HCT116 (cell line): ENCODE data around the gene BCL11A.

Experiments
- CBX3 ChIP-seq: IDR thresholded peaks from 2 replicates; pipeline ENCODE4 v1.6.1; 2012; ENCODE audit warnings: low read depth
- EGR1 ChIP-seq: IDR thresholded peaks from 2 replicates; pipeline ENCODE4 v1.6.1; 2012; ENCODE audit warnings: low read depth
- POLR2A ChIP-seq: IDR thresholded peaks from 2 replicates; pipeline ENCODE4 v1.7.0; 2011; ENCODE audit warnings: borderline replicate concordance; ENCODE audit not compliant: insufficient read depth, insufficient read length; ENCODE audit errors: extremely low read depth
- POLR2AphosphoS5 ChIP-seq: IDR thresholded peaks from 2 replicates; pipeline ENCODE4 v1.6.1; 2011; ENCODE audit warnings: mild to moderate bottlenecking, low read depth, low read length, moderate library complexity
- SP1 ChIP-seq: IDR thresholded peaks from 2 replicates; pipeline ENCODE4 v1.6.1; 2012; ENCODE audit warnings: low read depth
- TCF7L2 ChIP-seq: IDR thresholded peaks from 2 replicates; pipeline ENCODE4 v1.7.0; 2011; ENCODE audit warnings: borderline replicate concordance, inconsistent platforms; ENCODE audit not compliant: insufficient read depth, insufficient read length; ENCODE audit errors: extremely low read depth
- ZNF274 ChIP-seq: fragments of 200-500 bp; sonication (Bioruptor generic); IDR thresholded peaks from 2 replicates; pipeline ENCODE4 v1.6.1; 2014; ENCODE audit warnings: mild to moderate bottlenecking, low read depth, low read length, inconsistent platforms
- TF ChIP-seq, protein P1 (sequence below), 3 experiments: fragments of 200-600 bp in 1 of 3; sonication (generic) in 1 of 3; IDR thresholded peaks in 2 of 3; conservative IDR thresholded peaks in 1 of 3; 2 replicates each; pipeline ENCODE4 v1.5.1; 2012 to 2017; ENCODE audit warnings: low read depth in 2 of 3, low read length in 2 of 3, antibody characterized with exemption in 1 of 3, borderline replicate concordance in 1 of 3, control low read depth in 1 of 3, mild to moderate bottlenecking in 1 of 3, mixed read lengths in 1 of 3, mixed run types in 1 of 3, moderate library complexity in 1 of 3; ENCODE audit not compliant: insufficient read depth in 1 of 3
- TF ChIP-seq, protein P2 (sequence below): IDR thresholded peaks from 2 replicates; pipeline ENCODE4 v1.6.1; 2012

DNA sequence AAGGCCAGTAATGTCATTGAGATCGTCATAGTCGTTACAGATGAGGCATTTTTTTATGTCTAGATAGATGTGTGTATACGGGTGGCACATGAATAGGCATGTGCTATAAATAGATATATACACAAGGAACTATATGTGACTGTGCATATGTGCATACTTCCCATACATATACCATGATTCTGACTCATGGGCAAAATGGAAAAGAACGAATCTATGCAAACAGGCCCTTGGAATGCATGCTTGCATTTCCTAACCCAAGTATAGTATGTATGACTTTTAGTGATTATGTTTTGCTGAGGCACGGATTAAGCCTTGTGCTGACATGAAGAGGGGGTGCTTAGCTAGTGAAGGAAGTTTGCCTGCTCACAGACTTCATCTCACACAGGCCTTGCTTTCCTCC is 111.7 kb downstream of the BCL11A start:
- no peak for TF ChIP-seq CBX3
- TF ChIP-seq, protein P1, sequence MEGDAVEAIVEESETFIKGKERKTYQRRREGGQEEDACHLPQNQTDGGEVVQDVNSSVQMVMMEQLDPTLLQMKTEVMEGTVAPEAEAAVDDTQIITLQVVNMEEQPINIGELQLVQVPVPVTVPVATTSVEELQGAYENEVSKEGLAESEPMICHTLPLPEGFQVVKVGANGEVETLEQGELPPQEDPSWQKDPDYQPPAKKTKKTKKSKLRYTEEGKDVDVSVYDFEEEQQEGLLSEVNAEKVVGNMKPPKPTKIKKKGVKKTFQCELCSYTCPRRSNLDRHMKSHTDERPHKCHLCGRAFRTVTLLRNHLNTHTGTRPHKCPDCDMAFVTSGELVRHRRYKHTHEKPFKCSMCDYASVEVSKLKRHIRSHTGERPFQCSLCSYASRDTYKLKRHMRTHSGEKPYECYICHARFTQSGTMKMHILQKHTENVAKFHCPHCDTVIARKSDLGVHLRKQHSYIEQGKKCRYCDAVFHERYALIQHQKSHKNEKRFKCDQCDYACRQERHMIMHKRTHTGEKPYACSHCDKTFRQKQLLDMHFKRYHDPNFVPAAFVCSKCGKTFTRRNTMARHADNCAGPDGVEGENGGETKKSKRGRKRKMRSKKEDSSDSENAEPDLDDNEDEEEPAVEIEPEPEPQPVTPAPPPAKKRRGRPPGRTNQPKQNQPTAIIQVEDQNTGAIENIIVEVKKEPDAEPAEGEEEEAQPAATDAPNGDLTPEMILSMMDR (IDR thresholded peaks at IDR 0.05 in 2 of 3, conservative IDR thresholded peaks at IDR 0.05 in 1 of 3; ENCODE audit: borderline replicate concordance in 1 of 3, insufficient read depth in 1 of 3, low read depth in 2 of 3, low read length in 2 of 3) = no peak
- no peak for TF ChIP-seq ZNF274
- TF ChIP-seq EGR1 = no peak
- TF ChIP-seq, protein P2, sequence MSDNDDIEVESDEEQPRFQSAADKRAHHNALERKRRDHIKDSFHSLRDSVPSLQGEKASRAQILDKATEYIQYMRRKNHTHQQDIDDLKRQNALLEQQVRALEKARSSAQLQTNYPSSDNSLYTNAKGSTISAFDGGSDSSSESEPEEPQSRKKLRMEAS = no peak
- TF ChIP-seq TCF7L2 = no peak
- TF ChIP-seq POLR2A = no peak
- TF ChIP-seq SP1 = no peak
- TF ChIP-seq POLR2AphosphoS5 = no peak
